GM12891 (cell line): ENCODE measurements around the gene UBE2J2.

Experiments used
- DNase-seq: peaks from one replicate; pipeline ENCODE4 v3.0.0; 2011; ENCODE audit warnings: low spot score; ENCODE audit not compliant: insufficient read length
- FAIRE-seq: peaks from 2 replicates; lab custom pipeline; 2011; peaks lifted over from hg19 to GRCh38; lab: Jason Lieb, UNC
- PAX5 ChIP-seq: IDR thresholded peaks from 2 replicates; pipeline ENCODE4 v1.6.1; 2011; ENCODE audit warnings: low read length, moderate library complexity, mild to moderate bottlenecking; ENCODE audit not compliant: insufficient read depth, severe bottlenecking
- POLR2A ChIP-seq: IDR thresholded peaks from 2 replicates; pipeline ENCODE4 v1.6.1; 2011; ENCODE audit warnings: low read depth, low read length, control low read depth
- POLR2AphosphoS5 ChIP-seq: IDR thresholded peaks from 2 replicates; pipeline ENCODE4 v1.6.1; 2011; ENCODE audit warnings: low read depth, low read length, control low read depth
- POU2F2 ChIP-seq: IDR thresholded peaks from 2 replicates; pipeline ENCODE4 v1.6.1; 2011; ENCODE audit warnings: low read depth, mild to moderate bottlenecking, control low read depth, low read length, moderate library complexity
- SPI1 ChIP-seq: IDR thresholded peaks from 2 replicates; pipeline ENCODE4 v1.6.1; 2011; ENCODE audit warnings: low read depth, low read length, control low read depth
- TAF1 ChIP-seq: IDR thresholded peaks from 2 replicates; pipeline ENCODE4 v1.6.1; 2011; ENCODE audit warnings: low read depth, low read length, control low read depth

Gene UBE2J2

DNA sequence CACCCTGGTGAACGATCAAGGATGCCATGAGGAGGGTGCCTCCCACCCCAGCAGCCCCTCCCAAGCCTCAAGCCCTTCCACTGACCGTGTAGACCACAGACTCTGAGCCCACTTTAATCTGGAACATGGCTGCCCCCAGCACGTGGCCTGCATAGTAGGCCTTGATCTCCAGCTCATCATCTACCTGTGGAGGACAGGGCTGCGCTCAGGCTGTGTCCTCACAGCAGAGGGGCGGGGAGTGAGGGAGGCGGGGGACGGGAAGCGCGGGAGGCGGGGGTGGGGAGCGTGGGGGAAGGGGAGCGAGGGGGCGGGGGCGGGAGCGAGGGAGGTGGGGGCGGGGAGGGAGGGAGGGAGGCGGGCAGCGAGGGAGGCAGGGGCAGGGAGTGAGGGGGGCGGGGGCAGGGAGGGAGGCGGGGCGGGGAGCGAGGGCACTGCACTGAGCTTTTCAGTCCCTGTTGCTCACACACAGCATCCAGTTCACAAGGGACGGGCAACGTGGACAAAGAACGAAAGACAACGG lies 41.8 kb upstream of the UBE2J2 start:
- TF ChIP-seq POU2F2 (no peak), POLR2A (no peak), POLR2AphosphoS5 (no peak), TAF1 (no peak), PAX5 (no peak), SPI1 (no peak)
- DNase-seq (no peak), FAIRE-seq (no peak)

DNA sequence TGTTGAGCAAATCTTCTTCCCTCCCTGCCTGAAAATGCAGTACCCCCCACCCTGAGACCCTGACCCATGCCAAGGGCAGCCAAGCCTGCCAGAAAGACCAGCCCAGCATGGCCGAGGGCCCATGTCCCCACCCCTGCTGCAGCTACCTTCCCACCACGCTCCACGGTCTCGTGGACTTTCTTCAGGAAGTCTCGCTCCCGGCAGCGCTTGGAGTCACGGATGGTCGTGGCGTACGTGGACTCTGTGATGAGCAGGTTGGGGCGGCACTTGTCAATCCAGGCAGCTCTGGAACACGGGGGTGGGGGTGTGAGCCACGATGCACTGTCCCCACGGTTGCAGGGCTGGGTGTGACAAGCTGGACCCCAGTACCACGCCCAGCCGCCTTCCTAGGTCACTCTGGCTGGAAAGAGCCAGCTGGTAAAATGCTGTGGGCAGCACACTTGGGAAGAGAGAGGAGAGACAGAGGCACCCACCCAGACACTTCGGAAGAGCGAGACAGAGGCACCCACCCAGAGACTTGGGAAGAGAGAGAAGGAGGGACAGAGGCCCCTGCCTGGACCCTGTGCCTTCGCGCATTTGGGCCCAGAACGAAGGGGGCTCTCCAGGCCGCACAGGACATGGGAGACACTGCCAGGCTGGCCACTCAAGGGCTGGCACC lies 41.2 kb upstream of the UBE2J2 start:
- no peak for DNase-seq
- no peak for FAIRE-seq
- no peak for TF ChIP-seq PAX5
- TF ChIP-seq POLR2AphosphoS5, result peak; percentile 52; the same call in 1 of the 2 replicates

DNA sequence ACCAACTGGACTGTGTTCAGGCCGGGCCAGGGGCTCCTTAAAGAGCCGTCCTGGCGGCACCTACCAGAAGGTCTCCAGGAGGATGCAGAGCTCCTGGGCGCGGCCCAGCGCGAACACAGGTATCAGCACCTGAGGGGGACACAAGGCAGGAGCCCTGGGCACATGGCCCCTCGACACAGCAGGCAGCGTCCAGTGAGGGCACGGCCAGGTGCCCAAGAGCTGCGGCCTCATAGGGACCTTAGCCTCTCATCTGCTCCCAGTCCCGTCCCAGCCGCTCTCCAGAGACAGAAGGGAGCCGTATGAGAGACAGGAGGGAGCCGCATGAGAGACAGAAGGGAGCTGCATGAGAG lies 40.6 kb upstream of the UBE2J2 start:
- FAIRE-seq (no peak), DNase-seq (no peak)
- TF ChIP-seq TAF1 (no peak), POLR2AphosphoS5 (no peak), POU2F2 (no peak), SPI1 (no peak), PAX5 (no peak), POLR2A (no peak)

DNA sequence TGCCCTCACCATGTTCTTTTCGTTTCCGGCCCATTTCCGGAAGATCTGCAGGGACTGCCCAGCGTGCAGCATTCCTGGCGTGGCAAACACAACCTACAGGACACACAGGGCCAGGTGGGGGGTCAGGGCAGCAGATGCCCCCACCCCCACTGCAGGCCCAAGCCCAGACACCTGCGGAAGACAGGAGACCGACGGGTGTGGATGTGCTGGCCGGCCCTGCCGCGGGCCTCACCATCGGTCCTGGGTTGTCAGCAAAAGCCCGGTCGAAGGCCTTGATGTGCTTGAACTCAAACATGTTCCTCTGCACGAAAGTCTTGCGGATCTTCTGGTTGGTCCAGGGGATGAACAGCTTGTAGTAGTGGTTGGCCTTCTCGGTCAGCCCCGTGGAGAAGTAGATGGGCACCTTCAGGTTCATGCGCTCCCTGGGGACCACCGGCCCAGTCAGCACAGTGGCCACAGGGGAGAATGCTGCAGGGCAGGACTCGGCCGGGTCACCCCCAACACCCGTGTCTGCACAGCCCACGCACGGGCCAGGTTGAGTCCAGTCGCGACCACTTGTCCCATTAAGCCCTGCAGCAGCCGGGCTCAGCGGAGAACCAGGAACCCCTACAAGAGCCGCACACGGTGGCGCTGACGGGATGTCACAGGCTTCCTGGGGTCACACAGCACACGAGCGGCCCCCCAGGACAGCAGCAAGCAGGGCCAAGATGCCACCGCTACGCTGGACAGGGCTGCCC lies 40.0 kb upstream of the UBE2J2 start:
- no peak for TF ChIP-seq TAF1
- TF ChIP-seq PAX5, result no peak
- no peak for TF ChIP-seq POU2F2
- no peak for TF ChIP-seq POLR2AphosphoS5
- TF ChIP-seq POLR2A, result no peak
- TF ChIP-seq SPI1, result no peak
- FAIRE-seq, result no peak
- DNase-seq, result no peak

DNA sequence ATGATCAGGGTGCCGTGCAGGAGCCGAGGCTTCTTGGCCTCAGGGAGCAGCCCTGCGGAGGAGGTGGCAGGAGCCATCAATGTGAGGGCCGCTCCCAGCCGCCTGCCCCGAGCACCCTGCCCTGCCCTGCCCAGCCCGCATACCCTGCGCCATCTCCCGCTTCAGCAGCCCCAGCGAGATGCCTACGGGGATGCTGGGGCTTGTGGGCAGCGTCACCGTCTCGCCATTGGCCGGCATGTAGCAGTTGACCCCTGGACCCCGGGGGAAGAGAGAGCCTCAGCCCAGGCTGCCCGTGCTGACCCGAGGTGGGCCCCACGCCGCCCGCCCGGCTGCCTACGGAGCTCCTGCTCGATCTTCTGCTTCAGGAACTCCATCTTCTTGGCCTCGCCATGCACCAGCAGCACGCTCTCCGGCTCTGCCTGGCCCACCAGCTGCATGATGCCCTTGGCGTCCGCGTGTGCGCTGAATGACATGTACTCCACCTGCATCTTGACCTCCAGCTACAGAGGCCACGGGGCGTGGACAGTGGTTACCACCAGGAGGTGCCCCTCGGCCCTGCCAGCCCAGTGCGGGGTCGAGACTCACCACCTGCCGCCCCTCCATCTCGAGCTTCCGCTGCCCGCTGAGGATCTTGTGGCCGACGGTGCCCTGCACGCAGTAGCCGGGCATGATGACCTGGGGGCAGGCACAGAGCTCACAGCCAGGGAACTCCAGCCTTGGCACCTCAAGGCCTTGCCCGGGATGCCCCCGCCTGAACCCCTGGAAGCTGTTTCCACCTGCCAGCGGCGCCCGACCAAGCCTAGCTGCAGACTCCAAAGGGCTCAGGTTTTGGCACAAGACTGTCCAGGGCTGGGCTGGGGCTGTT lies 39.0 kb upstream of the UBE2J2 start:
- TF ChIP-seq SPI1 (no peak), POLR2AphosphoS5 (no peak; the same call in 1 of the 2 replicates), PAX5 (no peak), POLR2A (no peak), TAF1 (no peak), POU2F2 (no peak)
- no peak for DNase-seq
- no peak for FAIRE-seq

DNA sequence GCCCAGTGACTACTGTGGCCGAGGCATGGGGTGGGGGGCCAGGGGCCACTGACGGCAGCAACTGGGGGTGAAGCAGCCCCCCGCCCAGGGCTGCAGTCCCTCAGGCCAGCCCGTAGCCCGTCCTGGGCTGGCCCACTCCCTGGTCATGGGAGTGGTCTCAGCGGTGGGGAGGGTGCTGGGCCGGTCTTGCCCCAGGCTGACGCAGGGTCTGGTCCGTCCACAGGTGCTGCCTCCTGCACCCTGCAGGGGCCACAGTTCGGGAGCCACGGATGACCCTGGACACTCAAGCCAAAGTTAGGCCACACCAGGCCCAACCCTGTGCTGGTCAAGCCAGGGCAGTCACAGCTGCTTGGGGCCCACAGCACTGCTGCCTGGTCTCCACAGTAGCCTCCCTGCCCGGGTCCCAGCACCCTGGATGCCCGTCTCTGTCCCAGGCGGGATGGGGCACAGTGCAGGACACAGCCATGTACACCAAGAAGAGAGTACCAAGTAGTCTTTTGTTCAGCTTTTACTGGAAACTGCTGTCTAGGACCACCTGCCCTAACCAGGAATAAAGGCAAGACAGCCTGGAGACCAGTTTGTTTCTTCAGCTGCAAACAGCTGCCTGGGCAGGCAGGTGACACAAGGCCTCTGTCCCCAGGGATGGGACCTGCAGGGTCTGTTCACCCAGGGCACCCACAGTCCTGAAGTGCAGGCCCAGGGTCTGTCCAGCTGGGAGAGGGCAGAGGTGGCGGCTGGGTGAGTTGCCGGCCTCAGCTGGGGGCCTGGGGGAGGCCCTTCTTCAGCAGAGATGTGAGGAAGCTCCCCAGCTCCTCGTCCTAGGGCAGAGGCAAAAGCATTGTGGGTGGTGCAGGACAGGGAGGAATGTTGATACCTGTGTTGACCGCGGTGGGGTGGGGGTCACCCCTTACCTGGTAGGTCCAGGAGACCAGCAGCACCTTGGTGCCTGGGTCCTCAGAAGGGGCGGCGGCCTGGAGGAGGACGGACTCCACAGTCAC lies 37.8 kb upstream of the UBE2J2 start:
- FAIRE-seq, result no peak
- no peak for DNase-seq
- no peak for TF ChIP-seq POLR2A
- peak; percentile 46; the same call in 1 of the 2 replicates for TF ChIP-seq POLR2AphosphoS5
- TF ChIP-seq TAF1, result no peak

DNA sequence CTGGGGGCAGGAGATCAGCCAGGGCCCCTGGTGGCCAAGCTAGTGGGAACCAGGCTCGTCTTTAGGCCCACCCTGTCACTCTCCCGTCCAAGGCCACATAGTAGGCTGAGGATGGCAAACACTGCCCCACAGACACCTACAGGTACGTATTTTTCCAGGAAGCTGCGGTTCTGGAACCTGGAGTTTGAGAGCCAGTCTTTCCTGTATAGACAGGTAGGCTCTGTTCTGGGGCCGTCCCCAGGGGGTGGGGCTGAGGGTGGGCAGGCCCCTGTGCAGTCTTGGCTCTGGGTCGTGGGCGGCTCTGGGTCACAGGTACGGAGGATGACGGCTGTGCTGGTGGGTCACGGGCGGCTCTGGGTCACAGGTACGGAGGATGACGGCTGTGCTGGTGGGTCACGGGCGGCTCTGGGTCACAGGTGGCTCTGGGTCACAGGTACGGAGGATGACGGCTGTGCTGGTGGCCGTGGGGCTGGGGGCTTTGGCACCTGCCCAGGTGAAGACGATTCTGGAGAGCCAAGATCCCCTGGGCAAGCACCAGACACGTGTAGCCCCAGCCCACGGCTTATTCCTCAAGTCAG lies 36.9 kb upstream of the UBE2J2 start:
- DNase-seq, result no peak
- no peak for FAIRE-seq
- TF ChIP-seq SPI1, result no peak
- TF ChIP-seq PAX5, result no peak
- no peak for TF ChIP-seq POU2F2
- no peak for TF ChIP-seq TAF1
- no peak for TF ChIP-seq POLR2AphosphoS5
- no peak; the same call in 1 of the 2 replicates for TF ChIP-seq POLR2A

DNA sequence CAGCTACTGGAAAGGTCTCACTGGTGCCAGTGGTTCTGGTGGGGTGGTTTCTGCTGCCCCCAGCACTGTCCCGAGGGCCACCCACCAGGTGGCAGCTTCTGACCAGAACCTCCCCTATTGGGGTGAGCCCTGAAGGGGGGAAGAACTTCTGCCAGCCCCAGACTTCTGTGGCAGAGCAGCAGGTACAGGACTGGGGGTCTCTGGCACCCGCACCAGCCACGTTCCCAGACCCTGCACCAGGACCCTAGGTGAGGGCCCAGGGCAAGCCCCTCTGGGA lies 36.4 kb upstream of the UBE2J2 start:
- DNase-seq (no peak), FAIRE-seq (no peak)
- TF ChIP-seq TAF1, result no peak
- 0 out of 2 replicates have a peak, but pooled peaks have one; percentile 6 for TF ChIP-seq POLR2AphosphoS5
- TF ChIP-seq POLR2A, result no peak
